Activated naive CD4-positive, alpha-beta T cell treated with anti-CD3 and anti-CD28 coated beads, Interleukin-2, amount 50 U/mL, for 72 hours (primary cell): ENCODE results near the gene CLNK. TPM values are rescaled to one million over a fixed set of nuclear protein-coding genes. Genes with fewer than 3 reads are reported as not detected.

Source experiments
- ATAC-seq, 2 donors: fragments of 150-1000 bp; cut with Tn5 transposase; 2 replicates each; pipeline ENCODE4 v1.10.0; 2021; ENCODE audit warnings: mild to moderate bottlenecking in 2 of 2, moderate library complexity in 2 of 2
- DNase-seq, 2 donors: peaks; one replicate each; pipeline ENCODE4 v3.0.0; 2021 to 2022; ENCODE audit warnings: low spot score in 2 of 2
- H3K27ac Mint-ChIP-seq, 2 donors: one replicate each; pipeline ENCODE4 v1.8.0; 2022; ENCODE audit warnings: mild to moderate bottlenecking in 2 of 2, mixed read lengths in 2 of 2
- H3K36me3 Mint-ChIP-seq, 2 donors: one replicate each; pipeline ENCODE4 v1.8.0; 2022; ENCODE audit warnings: mixed read lengths in 2 of 2
- H3K9me3 Mint-ChIP-seq, 2 donors: one replicate each; pipeline ENCODE4 v1.8.0; 2022; ENCODE audit warnings: mixed read lengths in 2 of 2
- total RNA-seq, 2 donors: library from RNA; stranded (reverse); gene quantifications; one replicate each; pipeline ENCODE4 v1.2.3, GENCODE V29; 2022

CLNK gene
- total RNA-seq, 2 donors from 2014 or later: 0.39 TPM; not detected in 1

GRCh38 chr4:10608501-10609219 is 75.9 kb downstream of the CLNK start:
- H3K9me3 Mint-ChIP-seq: no peaks in the 10 kb centered on the region
- no peak overlapping the region for H3K27ac Mint-ChIP-seq
- H3K36me3 Mint-ChIP-seq: no peaks in the 10 kb centered on the region

GRCh38 chr4:10607206-10607605 is 77.4 kb downstream of the CLNK start:
- no peak for DNase-seq
- no peak for ATAC-seq
- H3K36me3 Mint-ChIP-seq: no peaks in the 10 kb centered on the region
- no peaks in the 10 kb centered on the region for H3K9me3 Mint-ChIP-seq
- no peak overlapping the region for H3K27ac Mint-ChIP-seq

More at GRCh38 chr4:10608501-10609219, 75.9 kb downstream of the CLNK start:
- DNase-seq (no peak), ATAC-seq (no peak)

- ATAC-seq: no peak
- H3K27ac Mint-ChIP-seq: no peak overlapping the region
- H3K9me3 Mint-ChIP-seq: no peaks in the 10 kb centered on the region
Observed at GRCh38 chr4:10606483-10607155, 77.9 kb downstream of the CLNK start.

GRCh38 chr4:10605746-10606482 is 78.7 kb downstream of the CLNK start:
- DNase-seq: no peak
- H3K9me3 Mint-ChIP-seq: no peaks in the 10 kb centered on the region
- H3K27ac Mint-ChIP-seq: no peak overlapping the region
- no peak for ATAC-seq
- no peaks in the 10 kb centered on the region for H3K36me3 Mint-ChIP-seq

More at GRCh38 chr4:10606483-10607155, 77.9 kb downstream of the CLNK start:
- DNase-seq: no peak
- no peaks in the 10 kb centered on the region for H3K36me3 Mint-ChIP-seq

GRCh38 chr4:10605031-10605430 is 79.5 kb downstream of the CLNK start:
- H3K9me3 Mint-ChIP-seq: no peaks in the 10 kb centered on the region
- no peak for DNase-seq
- H3K36me3 Mint-ChIP-seq: no peaks in the 10 kb centered on the region
- no peak for ATAC-seq
- H3K27ac Mint-ChIP-seq: no peak overlapping the region

- H3K9me3 Mint-ChIP-seq: no peaks in the 10 kb centered on the region
- no peak for DNase-seq
- peak overlapping the region in 1 of 2 donors; percentile 1 for H3K27ac Mint-ChIP-seq
- H3K36me3 Mint-ChIP-seq: no peaks in the 10 kb centered on the region
- ATAC-seq: no peak
Observed at GRCh38 chr4:10599574-10599973, 85.0 kb downstream of the CLNK start.

GRCh38 chr4:10598829-10599228 is 85.7 kb downstream of the CLNK start:
- H3K36me3 Mint-ChIP-seq: no peaks in the 10 kb centered on the region
- no peak for DNase-seq
- ATAC-seq: no peak
- no peaks in the 10 kb centered on the region for H3K9me3 Mint-ChIP-seq
- H3K27ac Mint-ChIP-seq: no peak overlapping the region

GRCh38 chr4:10596586-10597290 is 87.8 kb downstream of the CLNK start:
- H3K9me3 Mint-ChIP-seq: no peaks in the 10 kb centered on the region
- H3K36me3 Mint-ChIP-seq: no peaks in the 10 kb centered on the region
- no peak for DNase-seq
- H3K27ac Mint-ChIP-seq: no peak overlapping the region
- no peak for ATAC-seq

GRCh38 chr4:10593130-10593529 is 91.4 kb downstream of the CLNK start:
- Mint-ChIP-seq H3K27ac (no peak overlapping the region), H3K36me3 (no peaks in the 10 kb centered on the region), H3K9me3 (no peaks in the 10 kb centered on the region)
- DNase-seq: no peak
- ATAC-seq: no peak

GRCh38 chr4:10590896-10591295 is 93.7 kb downstream of the CLNK start:
- H3K27ac Mint-ChIP-seq: no peak overlapping the region
- H3K9me3 Mint-ChIP-seq: no peaks in the 10 kb centered on the region
- no peaks in the 10 kb centered on the region for H3K36me3 Mint-ChIP-seq
- ATAC-seq: no peak
- no peak for DNase-seq

GRCh38 chr4:10589799-10590198 is 94.8 kb downstream of the CLNK start:
- Mint-ChIP-seq H3K27ac (no peak overlapping the region), H3K36me3 (no peaks in the 10 kb centered on the region), H3K9me3 (no peaks in the 10 kb centered on the region)
- ATAC-seq (no peak), DNase-seq (no peak)

- Mint-ChIP-seq H3K36me3 (no peaks in the 10 kb centered on the region), H3K27ac (no peak overlapping the region), H3K9me3 (no peaks in the 10 kb centered on the region)
- DNase-seq (no peak), ATAC-seq (no peak)
Observed at GRCh38 chr4:10589321-10589720, 95.2 kb downstream of the CLNK start.

- Mint-ChIP-seq H3K27ac (no peak overlapping the region), H3K36me3 (no peaks in the 10 kb centered on the region), H3K9me3 (no peaks in the 10 kb centered on the region)
- DNase-seq (no peak), ATAC-seq (peak in 1 of 2 donors; percentile 37)
Observed at GRCh38 chr4:10587697-10588096, 96.9 kb downstream of the CLNK start.

GRCh38 chr4:10587296-10587695 is 97.3 kb downstream of the CLNK start:
- ATAC-seq: no peak
- Mint-ChIP-seq H3K36me3 (no peaks in the 10 kb centered on the region), H3K9me3 (no peaks in the 10 kb centered on the region), H3K27ac (no peak overlapping the region)
- no peak for DNase-seq

- Mint-ChIP-seq H3K36me3 (no peaks in the 10 kb centered on the region), H3K27ac (peak overlapping the region in 1 of 2 donors; percentile 2), H3K9me3 (no peaks in the 10 kb centered on the region)
- no peak for DNase-seq
- no peak for ATAC-seq
Observed at GRCh38 chr4:10584042-10584441, 100.5 kb downstream of the CLNK start.

- Mint-ChIP-seq H3K9me3 (no peaks in the 10 kb centered on the region), H3K36me3 (no peaks in the 10 kb centered on the region), H3K27ac (no peak overlapping the region)
- no peak for DNase-seq
- ATAC-seq: no peak
Observed at GRCh38 chr4:10582951-10583350, 101.6 kb downstream of the CLNK start.
